Measurements from ENCODE around the gene FAM78A. TPM values are rescaled to one million over a fixed set of nuclear protein-coding genes. Genes with fewer than 3 reads are reported as not detected.

FAM78A gene
- total RNA-seq, 1 donor from 2014 or later, result 0.73 TPM

DNA sequence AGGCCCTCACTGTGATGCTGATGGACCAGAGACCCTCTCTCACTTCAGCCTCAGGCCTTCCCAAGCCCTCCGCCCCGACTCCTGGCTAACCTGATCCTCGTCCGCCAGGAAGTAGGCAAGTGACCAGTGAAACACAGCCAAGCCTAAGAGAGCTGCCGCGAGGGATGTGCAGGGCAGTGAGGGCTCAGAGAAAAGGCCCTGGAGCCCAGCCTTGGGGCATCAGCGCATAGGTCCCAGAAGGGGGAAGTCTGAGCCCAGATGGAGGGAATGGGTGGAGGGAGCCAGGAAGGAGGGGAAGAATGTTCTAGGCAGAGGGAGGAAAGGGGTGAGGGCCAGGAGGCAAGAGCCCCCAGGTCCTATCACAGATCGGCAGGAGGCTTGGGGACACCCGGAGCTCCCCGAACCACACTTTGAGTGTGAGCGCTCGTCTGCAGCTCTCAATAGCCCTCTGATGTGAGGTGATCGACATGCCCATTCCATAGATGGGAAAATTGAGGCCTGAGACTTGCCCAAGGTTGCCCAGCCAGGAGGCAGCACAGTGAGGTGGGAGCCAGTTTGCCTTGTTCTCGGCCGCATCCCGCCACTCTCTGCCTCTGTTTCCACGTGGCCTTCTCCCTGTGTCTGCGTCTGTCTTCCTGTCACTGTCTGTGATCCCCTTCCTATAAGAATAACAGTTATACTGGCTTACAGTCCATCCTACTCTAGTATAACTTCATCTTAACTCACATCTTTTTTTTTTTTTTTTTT is 33.4 kb upstream of the FAM78A start:
- FAIRE-seq, result no peak

DNA sequence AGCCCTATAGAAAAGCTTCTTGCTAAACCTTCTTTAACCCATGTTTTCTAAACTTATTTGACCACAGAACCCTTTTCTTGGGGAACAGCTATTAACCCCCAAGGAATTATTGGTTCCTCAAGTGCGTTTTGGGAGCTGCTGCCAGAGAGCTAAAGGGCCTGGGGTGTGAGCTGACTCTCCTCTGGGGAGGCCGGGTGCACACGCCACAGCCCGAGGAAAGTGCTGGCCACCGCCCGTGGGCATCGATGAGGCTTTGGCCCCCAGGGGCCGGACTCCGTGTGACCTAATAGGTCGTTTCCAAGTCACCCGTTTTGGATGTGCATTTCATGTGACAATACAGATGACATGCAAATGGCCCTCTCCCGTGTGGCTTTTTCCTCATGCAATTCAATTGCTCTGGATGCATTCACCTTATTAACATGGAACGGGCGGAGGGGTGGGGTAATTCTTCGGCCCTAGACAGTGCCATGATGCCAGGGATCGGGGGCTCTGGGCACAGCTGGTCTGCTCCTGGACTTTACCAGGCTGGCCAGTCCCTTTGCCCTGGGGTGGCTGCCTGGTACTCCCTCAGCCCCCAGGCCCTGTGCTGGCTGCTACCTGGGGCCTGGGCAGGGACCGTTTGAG is 32.7 kb upstream of the FAM78A start:
- H3K36me3 Mint-ChIP-seq (ENCODE audit: low read depth, unreplicated experiment), result peaks cover 5% of the 10 kb centered on the region
- FAIRE-seq (no peak), DNase-seq (ENCODE audit: low read depth) (no peak)
- H3K9me3 Mint-ChIP-seq (ENCODE audit: unreplicated experiment), result no peaks in the 10 kb centered on the region
- no peak overlapping the region for H3K4me3 Mint-ChIP-seq (ENCODE audit: unreplicated experiment)
- Histone ChIP-seq H3K4me1 (ENCODE audit: insufficient read depth, low read length) (peaks cover 4% of the 10 kb centered on the region), H3K4me3 (ENCODE audit: insufficient read depth, low read depth, low read length) (no peak overlapping the region), H3K27ac (ENCODE audit: low read depth, low read length) (no peak overlapping the region), H3K4me2 (ENCODE audit: low read length) (no peak overlapping the region), H4K20me1 (ENCODE audit: insufficient read depth, low read length) (no peaks in the 10 kb centered on the region), H3K36me3 (ENCODE audit: insufficient read depth, low read length) (no peaks in the 10 kb centered on the region), H3K9me3 (ENCODE audit: insufficient read depth, low read depth, low read length) (no peaks in the 10 kb centered on the region), H2AFZ (ENCODE audit: low read depth, low read length) (no peak overlapping the region), H3K9ac (ENCODE audit: low read length) (no peak overlapping the region), H3K27me3 (ENCODE audit: insufficient read depth, low read length) (no peaks in the 10 kb centered on the region), H3K79me2 (ENCODE audit: insufficient read depth, low read length) (no peaks in the 10 kb centered on the region)
- H3K27me3 Mint-ChIP-seq (ENCODE audit: low read depth, unreplicated experiment), result peaks cover 14% of the 10 kb centered on the region
- TF ChIP-seq, protein P1, sequence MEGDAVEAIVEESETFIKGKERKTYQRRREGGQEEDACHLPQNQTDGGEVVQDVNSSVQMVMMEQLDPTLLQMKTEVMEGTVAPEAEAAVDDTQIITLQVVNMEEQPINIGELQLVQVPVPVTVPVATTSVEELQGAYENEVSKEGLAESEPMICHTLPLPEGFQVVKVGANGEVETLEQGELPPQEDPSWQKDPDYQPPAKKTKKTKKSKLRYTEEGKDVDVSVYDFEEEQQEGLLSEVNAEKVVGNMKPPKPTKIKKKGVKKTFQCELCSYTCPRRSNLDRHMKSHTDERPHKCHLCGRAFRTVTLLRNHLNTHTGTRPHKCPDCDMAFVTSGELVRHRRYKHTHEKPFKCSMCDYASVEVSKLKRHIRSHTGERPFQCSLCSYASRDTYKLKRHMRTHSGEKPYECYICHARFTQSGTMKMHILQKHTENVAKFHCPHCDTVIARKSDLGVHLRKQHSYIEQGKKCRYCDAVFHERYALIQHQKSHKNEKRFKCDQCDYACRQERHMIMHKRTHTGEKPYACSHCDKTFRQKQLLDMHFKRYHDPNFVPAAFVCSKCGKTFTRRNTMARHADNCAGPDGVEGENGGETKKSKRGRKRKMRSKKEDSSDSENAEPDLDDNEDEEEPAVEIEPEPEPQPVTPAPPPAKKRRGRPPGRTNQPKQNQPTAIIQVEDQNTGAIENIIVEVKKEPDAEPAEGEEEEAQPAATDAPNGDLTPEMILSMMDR (IDR thresholded peaks at IDR 0.05; ENCODE audit: insufficient read depth, low read depth, low read length), result no peak
- no peak for TF ChIP-seq EZH2 (IDR thresholded peaks at IDR 0.05; ENCODE audit: insufficient read depth, low read length)
- peaks cover 8% of the 10 kb centered on the region for H3K4me1 Mint-ChIP-seq (ENCODE audit: low read depth, unreplicated experiment)
- no peak overlapping the region for H3K27ac Mint-ChIP-seq (ENCODE audit: unreplicated experiment)

More for the DNA sequence above, 33.4 kb upstream of the FAM78A start:
- no peaks in the 10 kb centered on the region for H3K27me3 ChIP-seq (ENCODE audit: insufficient read depth, low read length)
- Mint-ChIP-seq H3K36me3 (ENCODE audit: low read depth, unreplicated experiment) (peaks cover 5% of the 10 kb centered on the region), H3K9me3 (ENCODE audit: unreplicated experiment) (no peaks in the 10 kb centered on the region), H3K27ac (ENCODE audit: unreplicated experiment) (no peak overlapping the region), H3K4me3 (ENCODE audit: unreplicated experiment) (no peak overlapping the region), H3K27me3 (ENCODE audit: low read depth, unreplicated experiment) (peaks cover 14% of the 10 kb centered on the region), H3K4me1 (ENCODE audit: low read depth, unreplicated experiment) (peaks cover 4% of the 10 kb centered on the region)
- H4K20me1 ChIP-seq (ENCODE audit: insufficient read depth, low read length), result no peaks in the 10 kb centered on the region
- H3K79me2 ChIP-seq (ENCODE audit: insufficient read depth, low read length), result no peaks in the 10 kb centered on the region
- H3K4me1 ChIP-seq (ENCODE audit: insufficient read depth, low read length), result peaks cover 2% of the 10 kb centered on the region
- H3K9me3 ChIP-seq (ENCODE audit: insufficient read depth, low read depth, low read length), result no peaks in the 10 kb centered on the region
- no peak overlapping the region for H3K4me2 ChIP-seq (ENCODE audit: low read length)
- no peaks in the 10 kb centered on the region for H3K36me3 ChIP-seq (ENCODE audit: insufficient read depth, low read length)
- no peak overlapping the region for H3K27ac ChIP-seq (ENCODE audit: low read depth, low read length)
- TF ChIP-seq, protein P1 (IDR thresholded peaks at IDR 0.05; ENCODE audit: insufficient read depth, low read depth, low read length), result no peak
- TF ChIP-seq EZH2 (IDR thresholded peaks at IDR 0.05; ENCODE audit: insufficient read depth, low read length), result no peak
- H3K9ac ChIP-seq (ENCODE audit: low read length), result no peak overlapping the region
- no peak overlapping the region for H2AFZ ChIP-seq (ENCODE audit: low read depth, low read length)
- H3K4me3 ChIP-seq (ENCODE audit: insufficient read depth, low read depth, low read length), result no peak overlapping the region
- DNase-seq (ENCODE audit: low read depth), result no peak

DNA sequence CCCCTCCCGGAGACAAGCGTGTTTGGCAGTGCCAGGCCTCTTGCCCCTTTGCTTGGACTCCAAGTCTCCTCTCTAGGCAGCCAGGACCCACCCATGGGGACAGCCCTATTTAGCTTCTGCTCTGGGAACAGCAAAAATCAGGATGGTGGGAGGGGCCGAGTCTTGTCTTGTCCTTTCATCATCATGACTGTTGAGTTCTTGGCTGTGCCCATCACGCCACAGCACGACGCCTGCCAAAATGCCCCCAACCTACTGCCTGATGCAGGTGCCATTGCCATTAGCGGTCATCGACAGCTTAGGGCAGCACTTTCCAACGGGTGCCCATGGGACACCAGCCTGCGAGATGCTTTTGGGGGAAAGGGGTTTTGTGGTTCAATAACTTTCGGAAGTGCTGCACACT is 32.1 kb upstream of the FAM78A start:
- H3K4me3 ChIP-seq (ENCODE audit: insufficient read depth, low read depth, low read length), result no peak overlapping the region
- no peak overlapping the region for H3K27ac ChIP-seq (ENCODE audit: low read depth, low read length)
- H3K9ac ChIP-seq (ENCODE audit: low read length), result no peak overlapping the region
- H3K27me3 ChIP-seq (ENCODE audit: insufficient read depth, low read length), result no peaks in the 10 kb centered on the region
- TF ChIP-seq, protein P1 (IDR thresholded peaks at IDR 0.05; ENCODE audit: insufficient read depth, low read depth, low read length), result no peak
- TF ChIP-seq EZH2 (IDR thresholded peaks at IDR 0.05; ENCODE audit: insufficient read depth, low read length), result no peak
- DNase-seq (ENCODE audit: low read depth) (no peak), FAIRE-seq (no peak)
- Mint-ChIP-seq H3K4me1 (ENCODE audit: low read depth, unreplicated experiment) (peaks cover 8% of the 10 kb centered on the region), H3K36me3 (ENCODE audit: low read depth, unreplicated experiment) (peaks cover 5% of the 10 kb centered on the region), H3K4me3 (ENCODE audit: unreplicated experiment) (no peak overlapping the region), H3K9me3 (ENCODE audit: unreplicated experiment) (no peaks in the 10 kb centered on the region), H3K27ac (ENCODE audit: unreplicated experiment) (no peak overlapping the region), H3K27me3 (ENCODE audit: low read depth, unreplicated experiment) (peaks cover 13% of the 10 kb centered on the region)
- no peaks in the 10 kb centered on the region for H4K20me1 ChIP-seq (ENCODE audit: insufficient read depth, low read length)
- no peaks in the 10 kb centered on the region for H3K9me3 ChIP-seq (ENCODE audit: insufficient read depth, low read depth, low read length)
- no peak overlapping the region for H3K4me2 ChIP-seq (ENCODE audit: low read length)
- no peaks in the 10 kb centered on the region for H3K36me3 ChIP-seq (ENCODE audit: insufficient read depth, low read length)
- peaks cover 4% of the 10 kb centered on the region for H3K4me1 ChIP-seq (ENCODE audit: insufficient read depth, low read length)
- H3K79me2 ChIP-seq (ENCODE audit: insufficient read depth, low read length), result no peaks in the 10 kb centered on the region
- no peak overlapping the region for H2AFZ ChIP-seq (ENCODE audit: low read depth, low read length)

All from astrocyte (in vitro differentiated cells and primary cell).